Right forelimb (tissue), 1 donor: ENCODE data around the gene TIGD2.
"Not testable (repeated sequence)": the region's sequence is repeated elsewhere in the genome, so short reads cannot be mapped to it uniquely, and the experiment has no call there.

Source experiments
- DNase-seq: peaks from one replicate; pipeline ENCODE4 v3.0.0-alpha.2; 2018

TIGD2 gene

DNA sequence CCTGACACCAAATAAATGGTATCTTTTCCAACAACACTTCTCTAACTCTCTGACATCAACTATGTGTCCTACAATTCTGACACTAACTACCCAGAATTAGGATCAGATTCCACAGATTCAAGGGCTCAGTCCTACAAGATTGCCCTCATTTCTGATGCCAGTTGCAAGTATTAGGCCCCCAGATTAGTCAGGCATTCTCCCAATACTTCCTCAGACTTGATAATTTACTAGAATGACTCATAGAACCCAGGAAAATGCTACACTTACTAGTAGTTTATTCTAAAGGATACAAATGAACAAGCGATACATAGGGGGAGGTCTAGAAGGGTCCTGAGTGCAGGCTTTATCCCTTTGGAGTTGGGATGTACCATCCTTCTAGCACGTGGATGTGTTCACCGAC lies 8.5 kb downstream of the TIGD2 start:
- no peak for DNase-seq

DNA sequence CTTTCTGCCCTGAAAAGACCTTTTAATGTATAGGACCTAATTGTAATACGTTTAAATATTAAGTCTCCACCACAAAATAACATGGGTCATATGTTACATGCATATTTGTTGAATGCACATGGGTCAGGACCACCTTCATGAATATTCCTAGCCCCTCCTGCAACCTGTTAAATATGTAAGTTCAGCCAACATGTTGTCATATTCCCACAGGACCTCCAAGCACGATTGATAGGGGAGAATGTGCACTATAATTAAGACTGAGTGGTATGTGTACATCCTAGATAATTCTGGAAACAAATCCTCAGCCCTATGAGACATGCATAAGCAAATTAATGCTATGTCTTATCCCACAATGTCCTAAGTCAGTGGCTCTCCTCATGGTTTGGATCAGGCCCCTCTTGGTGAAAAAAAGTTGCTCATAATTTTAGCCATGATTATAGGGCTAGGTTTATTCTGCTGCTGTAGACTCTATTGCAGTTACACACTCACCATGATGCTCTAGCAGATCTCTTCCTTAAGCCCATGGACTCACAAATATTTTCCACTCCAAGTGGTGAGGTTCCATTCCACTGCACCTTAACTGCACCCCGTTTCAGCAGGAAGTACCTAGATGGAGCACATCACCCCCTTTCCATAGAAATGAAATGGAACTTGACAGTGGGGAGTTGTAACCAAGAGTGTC lies 10.2 kb downstream of the TIGD2 start:
- DNase-seq, result no peak

DNA sequence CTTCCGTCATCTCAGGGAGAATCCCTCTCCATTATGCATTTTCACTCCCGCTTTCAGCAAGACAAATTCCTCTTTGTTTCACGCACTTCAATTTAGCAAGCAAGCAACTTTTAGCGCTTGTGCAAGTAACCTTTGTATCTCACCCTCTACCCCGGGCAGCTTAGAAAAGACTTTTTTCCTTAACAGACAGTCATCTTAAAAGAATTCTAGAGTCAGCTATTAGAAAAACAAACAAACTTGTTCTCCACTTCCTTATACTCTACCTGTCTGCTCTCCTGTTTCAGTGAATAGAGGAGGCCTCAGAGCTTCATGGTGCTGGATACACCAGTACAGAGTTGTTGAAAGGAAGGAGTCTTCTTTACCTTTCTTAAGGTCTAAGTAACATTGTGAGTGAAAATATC lies 12.1 kb downstream of the TIGD2 start:
- DNase-seq, result no peak

GRCh38 chr4:89125901-89126782 lies 14.8 kb downstream of the TIGD2 start:
- DNase-seq, result no peak

- no peak for DNase-seq
Observed at GRCh38 chr4:89129080-89129640, 17.8 kb downstream of the TIGD2 start.

GRCh38 chr4:89134775-89135319 lies 23.5 kb downstream of the TIGD2 start:
- no peak for DNase-seq

- DNase-seq, result no peak
Observed at GRCh38 chr4:89136525-89136924, 25.2 kb downstream of the TIGD2 start.

DNA sequence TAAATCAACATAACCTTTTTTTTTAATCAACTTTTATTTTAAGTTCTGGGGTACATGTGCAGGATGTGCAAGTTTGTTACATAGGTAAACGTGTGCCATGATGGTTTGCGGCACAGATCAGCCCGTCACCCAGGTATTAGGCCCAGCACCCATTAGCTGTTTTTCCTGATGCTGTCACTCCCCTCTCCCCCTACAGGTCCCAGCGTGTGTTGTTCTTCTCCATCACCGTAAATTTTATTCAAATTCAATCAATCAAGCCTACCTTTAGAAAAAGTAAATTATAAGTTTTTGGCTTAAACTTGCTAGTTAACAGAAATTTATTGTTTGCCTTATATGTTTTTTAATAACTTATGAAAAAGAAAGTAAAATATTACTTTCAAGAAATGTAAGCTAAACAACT lies 25.9 kb downstream of the TIGD2 start:
- DNase-seq, result no peak

GRCh38 chr4:89137695-89138094 lies 26.4 kb downstream of the TIGD2 start:
- no peak for DNase-seq

DNA sequence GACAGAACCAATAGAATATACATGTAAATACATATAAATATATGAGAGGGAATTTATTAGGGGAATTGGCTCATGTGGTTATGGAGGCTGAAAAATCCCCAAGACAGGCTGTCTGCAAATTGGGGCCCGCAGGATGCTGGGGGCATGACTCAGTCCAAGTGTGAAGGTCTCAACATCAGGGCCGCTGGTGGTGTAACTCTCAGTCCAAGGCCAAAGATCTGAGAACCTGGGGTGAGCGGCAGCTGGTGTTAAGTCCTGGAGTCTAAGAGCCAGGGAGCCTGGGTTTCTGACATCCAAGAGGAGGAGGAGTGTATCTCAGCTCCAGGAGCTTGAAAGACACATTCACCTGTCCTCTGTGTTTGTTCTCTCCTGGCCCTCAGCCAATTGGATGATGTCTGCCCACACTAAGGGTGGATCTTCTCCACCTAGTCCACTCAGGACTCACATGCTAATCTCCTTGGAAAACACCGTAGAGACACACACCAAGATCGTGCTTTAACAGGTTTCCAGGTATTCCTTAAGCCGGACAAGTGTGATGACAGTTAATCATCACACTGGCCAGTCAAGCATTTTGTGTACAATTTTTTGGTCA lies 28.9 kb downstream of the TIGD2 start:
- no peak for DNase-seq

DNA sequence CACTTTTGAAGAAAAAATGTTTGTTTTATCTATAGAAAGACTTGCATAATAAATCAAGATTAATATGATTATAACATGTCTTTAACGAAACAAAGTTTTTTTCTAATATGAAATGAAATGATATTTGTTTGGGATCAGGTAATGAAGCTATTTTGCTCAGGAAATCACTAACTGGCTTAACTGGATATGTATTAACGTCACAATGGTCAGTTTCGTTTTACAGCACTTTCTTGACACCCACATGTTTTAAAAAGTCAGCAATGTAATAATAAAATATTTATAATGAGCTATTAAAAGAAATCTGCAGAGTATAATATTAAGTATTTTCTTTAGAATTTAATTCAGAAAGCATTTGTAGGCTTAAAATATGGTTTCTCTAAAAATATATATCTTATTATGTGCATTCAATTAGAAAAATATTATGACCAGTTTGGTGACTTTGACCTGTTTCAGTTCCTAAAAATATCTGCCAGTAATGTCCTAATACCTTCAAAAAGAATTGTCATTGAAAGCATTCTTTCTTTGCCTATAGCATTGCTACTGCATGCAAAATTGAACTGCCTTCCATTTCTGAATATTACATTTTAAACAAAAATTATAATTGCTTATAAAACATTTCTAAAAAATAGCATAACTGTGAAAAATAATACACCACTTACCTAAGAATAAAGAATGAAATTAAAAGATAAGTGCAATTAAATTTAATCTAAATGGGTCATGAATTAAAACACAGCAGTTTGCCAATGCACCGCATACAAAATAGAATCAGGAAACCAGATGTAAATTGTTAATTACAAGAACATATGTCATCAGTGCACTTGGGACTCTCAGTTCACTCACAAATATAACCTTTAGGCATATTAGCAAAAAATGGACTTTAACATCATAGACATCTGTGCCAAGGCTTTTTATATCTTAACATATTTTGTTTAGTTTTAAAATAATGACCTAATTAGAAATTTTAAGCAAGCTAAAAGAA lies 31.6 kb downstream of the TIGD2 start:
- no peak for DNase-seq

DNA sequence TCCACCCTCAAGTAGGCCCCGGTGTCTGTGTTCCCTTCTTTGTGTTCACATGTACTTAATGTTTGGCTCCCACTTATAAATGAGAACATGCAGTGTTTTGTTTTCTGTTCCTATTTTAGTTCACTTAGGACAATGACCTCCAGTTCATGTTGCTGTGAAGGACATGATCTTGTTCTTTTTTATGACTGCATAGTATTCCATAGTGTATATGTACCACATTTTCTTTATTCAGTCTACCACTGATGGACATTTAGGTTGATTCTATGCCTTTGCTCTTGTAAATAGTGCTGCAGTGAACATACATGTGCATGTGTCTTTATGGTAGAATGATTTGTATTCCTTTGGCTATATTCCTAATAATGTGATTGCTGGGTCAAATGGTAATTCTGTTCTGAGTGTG lies 33.3 kb downstream of the TIGD2 start:
- DNase-seq, result not testable (repeated sequence)

DNA sequence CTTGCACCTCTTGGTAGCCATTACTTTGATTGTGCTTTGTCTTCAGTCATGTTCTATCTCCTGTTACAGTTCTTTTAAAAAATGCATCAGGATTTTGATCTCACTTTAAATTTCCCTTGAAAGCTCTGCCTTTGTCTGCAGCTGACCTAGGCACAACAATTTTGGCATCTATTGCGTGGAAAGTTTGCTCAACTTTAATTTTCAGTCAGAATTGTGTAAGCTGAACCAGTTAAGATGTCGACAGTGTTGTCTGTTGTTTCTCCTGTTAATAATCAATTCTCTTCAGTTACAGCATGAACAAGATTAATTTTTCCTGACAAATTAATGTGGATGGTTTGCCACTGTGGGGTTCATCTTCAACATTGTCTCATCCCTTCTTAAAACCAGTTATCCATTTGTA lies 34.9 kb downstream of the TIGD2 start:
- no peak for DNase-seq

- DNase-seq, result no peak
Observed at GRCh38 chr4:89152972-89153371, 41.6 kb downstream of the TIGD2 start.

DNA sequence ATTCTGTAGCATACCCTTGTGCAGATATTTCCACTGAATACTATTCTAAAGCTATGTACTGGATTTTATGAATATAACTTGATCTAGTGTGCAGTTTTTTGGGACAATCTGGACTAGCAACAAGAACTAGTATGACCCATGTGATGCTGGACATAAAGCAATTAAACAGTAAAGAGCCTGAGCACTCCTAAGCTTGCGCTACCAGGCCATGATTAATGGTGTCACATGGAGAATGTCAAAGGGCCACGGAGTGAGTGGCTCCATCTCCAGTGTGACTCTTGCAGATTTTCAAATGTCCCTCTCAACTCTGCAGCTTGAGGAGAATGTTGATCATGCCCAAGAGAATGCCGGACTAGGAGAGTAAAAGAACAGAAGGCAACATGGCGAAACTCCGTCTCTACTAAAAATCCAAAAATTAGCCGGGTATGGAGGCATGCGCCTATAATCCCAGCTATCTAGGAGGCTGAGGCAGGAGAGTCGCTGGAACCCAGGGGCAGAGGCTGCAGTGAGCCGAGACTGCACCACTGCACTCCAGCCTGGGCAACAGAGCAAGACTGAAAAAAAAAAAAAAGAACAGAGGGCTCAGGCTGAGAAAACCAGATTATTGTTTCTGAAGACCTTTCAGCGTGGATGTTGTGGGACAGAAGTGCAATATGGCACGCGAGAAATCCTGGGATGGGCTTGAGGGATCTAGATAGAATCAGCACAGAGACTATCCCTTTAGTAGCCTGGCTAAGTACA lies 45.0 kb downstream of the TIGD2 start:
- DNase-seq, result no peak

DNA sequence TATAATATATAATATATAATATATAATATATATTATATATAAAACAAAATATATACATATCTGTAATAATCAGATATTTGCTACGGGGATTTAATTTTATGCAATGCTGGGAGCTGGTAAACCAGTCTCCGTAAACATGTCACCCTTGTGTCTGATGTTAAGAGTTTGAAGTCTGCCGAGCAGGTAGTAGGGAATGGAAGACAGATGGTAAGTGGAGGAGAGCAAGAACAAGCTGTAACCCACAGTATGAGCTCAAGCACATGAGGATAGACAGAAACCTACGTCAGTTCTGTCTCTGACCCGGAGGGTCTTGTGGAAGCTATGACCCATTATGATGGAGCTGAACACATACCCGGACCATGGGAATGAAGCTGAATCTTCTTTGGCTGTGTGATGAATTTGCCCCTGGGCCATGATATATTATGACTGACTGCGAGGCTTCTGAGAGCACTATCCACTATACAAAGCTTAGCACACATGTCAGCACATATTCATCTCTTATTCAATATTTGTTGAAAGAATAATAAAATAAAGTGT lies 46.2 kb downstream of the TIGD2 start:
- DNase-seq, result no peak

GRCh38 chr4:89158884-89159503 lies 47.7 kb downstream of the TIGD2 start:
- no peak for DNase-seq

DNA sequence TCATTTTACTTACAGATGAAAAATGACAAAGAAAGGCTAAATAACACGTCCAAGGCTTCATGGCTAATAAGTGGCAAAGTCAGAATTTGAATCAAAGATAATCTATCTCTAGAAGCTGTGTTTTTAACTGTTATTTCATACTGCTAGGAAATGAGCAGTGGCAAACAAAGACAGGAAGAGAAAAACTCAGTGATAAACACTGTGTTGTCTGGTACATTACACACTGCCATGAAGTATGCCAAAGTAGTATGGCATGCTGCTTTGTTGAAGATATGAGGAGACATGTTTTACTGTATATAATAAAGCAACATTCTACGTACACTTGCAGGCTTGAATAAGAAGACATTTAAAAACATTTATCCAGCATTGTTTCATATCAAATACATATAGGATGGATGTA lies 49.5 kb downstream of the TIGD2 start:
- no peak for DNase-seq

DNA sequence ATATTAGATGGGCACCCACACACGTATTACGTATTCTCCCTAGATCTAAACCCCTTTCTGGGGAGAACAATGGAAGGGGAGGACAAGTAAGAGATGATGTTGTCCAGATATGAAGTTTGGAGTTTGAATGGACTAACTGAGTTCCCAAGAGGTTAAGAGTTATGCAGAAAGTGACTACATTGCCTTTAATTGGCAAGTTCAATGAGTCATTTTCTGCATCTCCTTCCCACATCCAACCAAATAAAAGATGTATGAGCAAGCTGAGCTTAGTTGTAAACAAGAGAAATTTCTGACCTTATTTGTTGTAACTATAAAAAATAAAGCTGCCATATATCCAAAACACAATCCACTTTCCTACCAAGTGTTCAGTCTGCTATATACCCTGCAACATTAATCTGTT lies 50.5 kb downstream of the TIGD2 start:
- no peak for DNase-seq

GRCh38 chr4:89162496-89162895 lies 51.2 kb downstream of the TIGD2 start:
- DNase-seq, result no peak

DNA sequence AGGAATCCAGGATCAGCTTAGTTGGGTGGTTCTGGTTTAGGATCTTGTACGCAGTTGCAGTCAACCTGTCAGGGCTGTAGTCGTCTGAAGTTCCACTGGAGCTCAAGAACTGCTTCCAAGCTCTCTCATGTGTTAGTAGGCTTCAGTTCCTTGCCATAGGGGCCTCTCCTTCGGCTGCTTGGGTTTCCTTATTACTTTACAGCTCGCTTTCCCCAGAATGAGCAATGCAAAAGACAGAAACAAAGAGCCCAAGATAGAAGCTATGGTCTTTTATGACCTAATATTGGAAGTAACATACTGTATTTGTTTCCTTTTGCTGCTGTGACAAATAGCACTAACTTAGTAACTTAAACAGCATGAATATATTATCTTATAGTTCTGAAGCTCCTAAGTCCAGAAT lies 51.7 kb downstream of the TIGD2 start:
- DNase-seq, result no peak
